Measurements from ENCODE around the gene ABHD1. TPM values are rescaled to one million over a fixed set of nuclear protein-coding genes. Genes with fewer than 3 reads are reported as not detected.

Gene ABHD1
- total and polyA plus RNA-seq, 7 donors, result 0.15 TPM; not detected in 6

DNA sequence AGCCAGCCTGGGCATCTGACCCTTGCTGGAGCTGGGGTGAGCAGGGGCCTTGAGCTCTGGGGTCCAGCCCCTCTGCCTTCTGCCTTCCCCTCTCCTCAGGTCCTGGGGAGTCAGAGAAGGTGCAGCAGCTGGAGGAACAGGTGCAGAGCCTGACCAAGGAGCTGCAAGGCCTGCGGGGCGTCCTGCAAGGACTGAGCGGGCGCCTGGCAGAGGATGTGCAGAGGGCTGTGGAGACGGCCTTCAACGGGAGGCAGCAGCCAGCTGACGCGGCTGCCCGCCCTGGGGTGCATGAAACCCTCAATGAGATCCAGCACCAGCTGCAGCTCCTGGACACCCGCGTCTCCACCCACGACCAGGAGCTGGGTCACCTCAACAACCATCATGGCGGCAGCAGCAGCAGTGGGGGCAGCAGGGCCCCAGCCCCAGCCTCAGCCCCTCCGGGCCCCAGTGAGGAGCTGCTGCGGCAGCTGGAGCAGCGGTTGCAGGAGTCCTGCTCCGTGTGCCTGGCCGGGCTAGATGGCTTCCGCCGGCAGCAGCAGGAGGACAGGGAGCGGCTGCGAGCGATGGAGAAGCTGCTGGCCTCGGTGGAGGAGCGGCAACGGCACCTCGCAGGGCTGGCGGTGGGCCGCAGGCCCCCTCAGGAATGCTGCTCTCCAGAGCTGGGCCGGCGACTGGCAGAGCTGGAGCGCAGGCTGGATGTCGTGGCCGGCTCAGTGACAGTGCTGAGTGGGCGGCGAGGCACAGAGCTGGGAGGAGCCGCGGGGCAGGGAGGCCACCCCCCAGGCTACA, 41.4 kb upstream of the ABHD1 start:
- Histone ChIP-seq H3K27me3 (no peaks in the 10 kb centered on the region), H3K27ac (peak overlapping the region; percentile 94 to 98 (median 97)), H3K9me3 (no peaks in the 10 kb centered on the region), H3K36me3 (peaks cover 9 to 28% (median 15%) of the 10 kb centered on the region in 4 donors), H3K4me3 (peak overlapping the region in 2 of 4 donors; percentile 75 to 91), H3K4me1 (peaks cover 0 to 89% (median 75%) of the 10 kb centered on the region in 4 donors)
- 92 to 94% methylated on average over 38 of the region's 38 CpGs for WGBS, 2 donors
- TF ChIP-seq POLR2AphosphoS5 (IDR thresholded peaks at IDR 0.05) (peak in 1 of 4 donors; percentile 4), CTCF (IDR thresholded peaks at IDR 0.05) (no peak)
- intact Hi-C loops (cut with DNase I), result no loop called here
- no peak for DNase-seq

GRCh38 chr2:27082773-27083409, 40.7 kb upstream of the ABHD1 start:
- Histone ChIP-seq H3K4me3 (peak overlapping the region in 1 of 4 donors; percentile 91), H3K27me3 (no peaks in the 10 kb centered on the region), H3K27ac (peak overlapping the region in 3 of 4 donors; percentile 94 to 98 (median 97)), H3K36me3 (peaks cover 9 to 28% (median 15%) of the 10 kb centered on the region in 4 donors), H3K9me3 (no peaks in the 10 kb centered on the region), H3K4me1 (peaks cover 0 to 88% (median 74%) of the 10 kb centered on the region in 4 donors)
- intact Hi-C loops (cut with DNase I), result no loop called here
- 89 to 92% methylated on average over 27 of the region's 27 CpGs for WGBS, 2 donors
- no peak for TF ChIP-seq CTCF (IDR thresholded peaks at IDR 0.05)
- no peak for TF ChIP-seq POLR2AphosphoS5 (IDR thresholded peaks at IDR 0.05)
- no peak for TF ChIP-seq EP300 (IDR thresholded peaks at IDR 0.05)
- no peak for TF ChIP-seq POLR2A (IDR thresholded peaks at IDR 0.05)
- no peak for DNase-seq

DNA sequence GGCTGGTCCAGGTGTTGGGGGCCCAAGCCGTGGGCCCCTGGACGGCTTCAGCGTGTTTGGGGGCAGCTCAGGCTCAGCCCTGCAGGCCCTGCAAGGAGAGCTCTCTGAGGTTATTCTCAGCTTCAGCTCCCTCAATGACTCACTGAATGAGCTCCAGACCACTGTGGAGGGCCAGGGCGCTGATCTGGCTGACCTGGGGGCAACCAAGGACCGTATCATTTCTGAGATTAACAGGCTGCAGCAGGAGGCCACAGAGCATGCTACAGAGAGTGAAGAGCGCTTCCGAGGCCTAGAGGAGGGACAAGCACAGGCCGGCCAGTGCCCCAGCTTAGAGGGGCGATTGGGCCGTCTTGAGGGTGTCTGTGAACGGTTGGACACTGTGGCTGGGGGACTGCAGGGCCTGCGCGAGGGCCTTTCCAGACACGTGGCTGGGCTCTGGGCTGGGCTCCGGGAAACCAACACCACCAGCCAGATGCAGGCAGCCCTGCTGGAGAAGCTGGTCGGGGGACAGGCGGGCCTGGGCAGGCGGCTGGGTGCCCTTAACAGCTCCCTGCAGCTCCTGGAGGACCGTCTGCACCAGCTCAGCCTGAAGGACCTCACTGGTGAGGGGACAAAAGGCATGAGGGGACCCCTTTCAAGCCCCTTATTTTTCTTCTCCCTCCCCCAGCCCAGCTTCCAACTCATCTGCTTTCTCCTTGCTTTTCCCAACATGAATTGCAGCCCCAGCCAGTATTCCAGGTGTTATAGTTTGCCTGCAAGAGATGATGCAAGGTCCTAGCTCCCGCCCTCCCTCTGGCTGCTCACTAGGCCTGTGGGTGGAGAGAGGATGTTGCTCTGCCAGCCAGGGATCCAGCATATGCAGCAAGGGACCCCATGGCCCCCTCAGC, 40.0 kb upstream of the ABHD1 start:
- Histone ChIP-seq H3K9me3 (no peaks in the 10 kb centered on the region), H3K27me3 (no peaks in the 10 kb centered on the region), H3K36me3 (peaks cover 9 to 28% (median 15%) of the 10 kb centered on the region in 4 donors), H3K27ac (peak overlapping the region in 3 of 4 donors; percentile 94 to 98 (median 97)), H3K4me1 (peaks cover 0 to 84% (median 70%) of the 10 kb centered on the region in 4 donors), H3K4me3 (peak overlapping the region in 1 of 4 donors; percentile 91)
- no peak for DNase-seq
- TF ChIP-seq CTCF (IDR thresholded peaks at IDR 0.05) (no peak), POLR2A (IDR thresholded peaks at IDR 0.05) (no peak), POLR2AphosphoS5 (IDR thresholded peaks at IDR 0.05) (peak in 1 of 4 donors; percentile 17), EP300 (IDR thresholded peaks at IDR 0.05) (no peak)
- WGBS, 2 donors, result 91% methylated on average over 20 of the region's 20 CpGs
- intact Hi-C loops (cut with DNase I), result loop anchor here (2.0 kb wide), 1 partner anchor 113 kb away; the partner anchor contains the start of gene MAPRE3

GRCh38 chr2:27084297-27085061, 39.1 kb upstream of the ABHD1 start:
- peaks cover 0 to 78% (median 70%) of the 10 kb centered on the region in 4 donors for H3K4me1 ChIP-seq
- H3K36me3 ChIP-seq, result peaks cover 9 to 28% (median 15%) of the 10 kb centered on the region in 4 donors
- peak overlapping the region; percentile 88 to 98 (median 96) for H3K27ac ChIP-seq
- 86 to 87% methylated on average over 6 of the region's 6 CpGs for WGBS, 2 donors
- H3K4me3 ChIP-seq, result peak overlapping the region in 1 of 4 donors; percentile 63
- no peaks in the 10 kb centered on the region for H3K9me3 ChIP-seq
- no peak for DNase-seq
- intact Hi-C loops (cut with DNase I), result loop anchor here (2.0 to 5.0 kb wide), 3 partner anchors 52 to 128 kb away; partner anchors contain the start of genes ATRAID, MAPRE3, SLC5A6 and TMEM214
- TF ChIP-seq EP300 (IDR thresholded peaks at IDR 0.05) (no peak), POLR2AphosphoS5 (IDR thresholded peaks at IDR 0.05) (peak in 1 of 4 donors; percentile 15)
- H3K27me3 ChIP-seq, result no peaks in the 10 kb centered on the region

All from sigmoid colon (tissue), 7 donors.